ENCODE data around the gene TMEM229B.

- TF ChIP-seq POLR2A (IDR thresholded peaks at IDR 0.05; ENCODE audit: low read depth, low read length) (no peak), POLR2AphosphoS5 (IDR thresholded peaks at IDR 0.05; ENCODE audit: low read depth, low read length) (no peak)
Measured at GRCh38 chr14:67478800-67479084, 9.8 kb downstream of the TMEM229B start.
